Loucy (cell line): Measurements from ENCODE around the gene CHSY3.

Experiments
- H2AFZ ChIP-seq: fragments of 200-600 bp; sonication (generic); 2 replicates; pipeline ENCODE4 v1.6.0; 2016; ENCODE audit warnings: antibody characterized with exemption, mild to moderate bottlenecking, low read length, moderate library complexity
- H3F3A ChIP-seq: fragments of 200-600 bp; 2 replicates; pipeline ENCODE4 v1.6.0; 2016; ENCODE audit warnings: antibody characterized with exemption, low read depth, mild to moderate bottlenecking
- H3K27me3 ChIP-seq: fragments of 200-600 bp; sonication (generic); 2 replicates; pipeline ENCODE4 v1.6.1; 2014; ENCODE audit warnings: low read length, mild to moderate bottlenecking; ENCODE audit not compliant: insufficient read depth, poor library complexity, severe bottlenecking
- H3K36me3 ChIP-seq: fragments of 200-600 bp; sonication (generic); 2 replicates; pipeline ENCODE4 v1.6.1; 2016; ENCODE audit warnings: low read length; ENCODE audit not compliant: insufficient read depth
- H3K4me1 ChIP-seq: fragments of 200-600 bp; sonication (generic); 2 replicates; pipeline ENCODE4 v1.5.1; 2014; ENCODE audit warnings: low read length, mild to moderate bottlenecking; ENCODE audit not compliant: insufficient read depth, poor library complexity, severe bottlenecking
- H3K4me2 ChIP-seq: fragments of 200-600 bp; sonication (generic); 2 replicates; pipeline ENCODE4 v1.6.0; 2014; ENCODE audit warnings: antibody characterized with exemption, low read length, low read depth, mild to moderate bottlenecking; ENCODE audit not compliant: poor library complexity, severe bottlenecking
- H3K4me3 ChIP-seq: fragments of 200-600 bp; sonication (generic); 2 replicates; pipeline ENCODE4 v1.5.1; 2014; ENCODE audit warnings: low read length, mild to moderate bottlenecking, mixed read lengths; ENCODE audit not compliant: poor library complexity, severe bottlenecking
- H3K79me2 ChIP-seq: fragments of 200-600 bp; sonication (generic); 2 replicates; pipeline ENCODE4 v1.6.1; 2014; ENCODE audit warnings: low read length; ENCODE audit not compliant: insufficient read depth
- H3K9ac ChIP-seq: fragments of 200-600 bp; sonication (generic); 2 replicates; pipeline ENCODE4 v1.6.0; 2014; ENCODE audit warnings: mild to moderate bottlenecking, low read depth, low read length, moderate library complexity; ENCODE audit not compliant: poor library complexity, severe bottlenecking
- H3K9me2 ChIP-seq: fragments of 200-600 bp; sonication (generic); replicated peaks from 2 replicates; pipeline ENCODE4 v1.6.1; 2016; ENCODE audit warnings: low read depth, low read length, mixed read lengths
- H3K9me3 ChIP-seq: fragments of 200-600 bp; sonication (generic); 2 replicates; pipeline ENCODE4 v1.6.1; 2014; ENCODE audit warnings: mild to moderate bottlenecking, antibody characterized with exemption, low read length, low read depth; ENCODE audit not compliant: insufficient read depth
- H4K20me1 ChIP-seq: fragments of 200-600 bp; sonication (generic); 2 replicates; pipeline ENCODE4 v1.6.0; 2014; ENCODE audit warnings: antibody characterized with exemption, low read length, mild to moderate bottlenecking; ENCODE audit not compliant: insufficient read depth, poor library complexity, severe bottlenecking
- CTCF ChIP-seq: fragments of 200-600 bp; sonication (generic); conservative IDR thresholded peaks from 2 replicates; pipeline ENCODE4 v1.5.1; 2014; ENCODE audit warnings: mild to moderate bottlenecking, antibody characterized with exemption, low read length
- EZH2phosphoT487 ChIP-seq: fragments of 200-600 bp; IDR thresholded peaks from 2 replicates; pipeline ENCODE4 v1.6.1; 2018; ENCODE audit warnings: antibody characterized with exemption, mild to moderate bottlenecking, moderate library complexity, borderline replicate concordance

CHSY3 gene

GRCh38 chr5:130171699-130172098, 267.4 kb downstream of the CHSY3 start:
- no peaks in the 10 kb centered on the region for H3K79me2 ChIP-seq
- no peak overlapping the region for H3K4me3 ChIP-seq
- H3K9me3 ChIP-seq: no peaks in the 10 kb centered on the region
- H4K20me1 ChIP-seq: no peaks in the 10 kb centered on the region
- H3K4me2 ChIP-seq: no peak overlapping the region
- H3F3A ChIP-seq: no peaks in the 10 kb centered on the region
- no peak overlapping the region for H3K9ac ChIP-seq
- H3K36me3 ChIP-seq: no peaks in the 10 kb centered on the region
- H3K4me1 ChIP-seq: no peaks in the 10 kb centered on the region
- H2AFZ ChIP-seq: no peak overlapping the region
- TF ChIP-seq CTCF (no peak), EZH2phosphoT487 (no peak)
- H3K27me3 ChIP-seq: no peaks in the 10 kb centered on the region
- H3K9me2 ChIP-seq: no peaks in the 10 kb centered on the region

GRCh38 chr5:130183115-130183514, 278.9 kb downstream of the CHSY3 start:
- TF ChIP-seq EZH2phosphoT487: no peak
- TF ChIP-seq CTCF: no peak
- Histone ChIP-seq H3K79me2 (no peaks in the 10 kb centered on the region), H3K36me3 (no peaks in the 10 kb centered on the region), H4K20me1 (no peaks in the 10 kb centered on the region), H2AFZ (no peak overlapping the region), H3K27me3 (no peaks in the 10 kb centered on the region), H3K4me1 (no peaks in the 10 kb centered on the region), H3K4me3 (no peak overlapping the region), H3K4me2 (no peak overlapping the region), H3K9me2 (no peaks in the 10 kb centered on the region), H3K9me3 (no peaks in the 10 kb centered on the region), H3F3A (no peaks in the 10 kb centered on the region), H3K9ac (no peak overlapping the region)

- no peaks in the 10 kb centered on the region for H3K79me2 ChIP-seq
- H3K4me3 ChIP-seq: no peak overlapping the region
- no peaks in the 10 kb centered on the region for H3F3A ChIP-seq
- no peak overlapping the region for H3K4me2 ChIP-seq
- H3K4me1 ChIP-seq: no peaks in the 10 kb centered on the region
- no peaks in the 10 kb centered on the region for H3K9me3 ChIP-seq
- no peaks in the 10 kb centered on the region for H3K36me3 ChIP-seq
- no peak for TF ChIP-seq EZH2phosphoT487
- no peak for TF ChIP-seq CTCF
- H3K9me2 ChIP-seq: no peaks in the 10 kb centered on the region
- no peaks in the 10 kb centered on the region for H3K27me3 ChIP-seq
- no peaks in the 10 kb centered on the region for H4K20me1 ChIP-seq
- H2AFZ ChIP-seq: no peak overlapping the region
- no peak overlapping the region for H3K9ac ChIP-seq
Measured at GRCh38 chr5:130189961-130190360, 285.7 kb downstream of the CHSY3 start.
